ENCODE measurements around the gene TMEM222.

GRCh38 chr1:27361553-27361952, 39.6 kb downstream of the TMEM222 start:
- TF ChIP-seq CTCF (IDR thresholded peaks at IDR 0.05; ENCODE audit: insufficient read depth, low read length, poor library complexity, severe bottlenecking): no peak
- TF ChIP-seq EZH2phosphoT487 (conservative IDR thresholded peaks at IDR 0.05; ENCODE audit: low read length): no peak
